GM18868 (cell line): Measurements from ENCODE around the gene USP9Y.

Experiments used
- ATAC-seq: cut with Tn5 transposase; IDR thresholded peaks from one replicate; pipeline ENCODE4 v1.9.1; 2021; ENCODE audit warnings: mild to moderate bottlenecking, moderate library complexity; ENCODE audit not compliant: unreplicated experiment

USP9Y gene

GRCh38 chrY:12756021-12756420, 55.0 kb downstream of the USP9Y start:
- no peak for ATAC-seq

- ATAC-seq = no peak
Measured at GRCh38 chrY:12765976-12766375, 64.9 kb downstream of the USP9Y start.

- no peak for ATAC-seq
Measured at GRCh38 chrY:12784521-12784920, 83.5 kb downstream of the USP9Y start.

- ATAC-seq = peak; percentile 52
Measured at GRCh38 chrY:12793999-12794398, 93.0 kb downstream of the USP9Y start.

- no peak for ATAC-seq
Measured at GRCh38 chrY:12808046-12808445, 107.0 kb downstream of the USP9Y start.

- peak; percentile 45 for ATAC-seq
Measured at GRCh38 chrY:12809034-12809433, 108.0 kb downstream of the USP9Y start.

- no peak for ATAC-seq
Measured at GRCh38 chrY:12823408-12823807, 122.4 kb downstream of the USP9Y start.

GRCh38 chrY:12826791-12827190, 125.8 kb downstream of the USP9Y start:
- ATAC-seq = no peak

GRCh38 chrY:12833284-12833683, 132.3 kb downstream of the USP9Y start:
- no peak for ATAC-seq

GRCh38 chrY:12837550-12837949, 136.5 kb downstream of the USP9Y start:
- ATAC-seq = no peak

- no peak for ATAC-seq
Measured at GRCh38 chrY:12841368-12841767, 140.3 kb downstream of the USP9Y start.

GRCh38 chrY:12846793-12847192, 145.8 kb downstream of the USP9Y start:
- no peak for ATAC-seq

GRCh38 chrY:12855791-12856275, 154.8 kb downstream of the USP9Y start:
- no peak for ATAC-seq

GRCh38 chrY:12867960-12868359, 166.9 kb downstream of the USP9Y start:
- ATAC-seq = no peak

GRCh38 chrY:12896973-12897372, 195.9 kb downstream of the USP9Y start:
- no peak for ATAC-seq

GRCh38 chrY:12898604-12899003, 197.6 kb downstream of the USP9Y start:
- ATAC-seq = peak; percentile 58

GRCh38 chrY:12904618-12905516, 203.8 kb downstream of the USP9Y start, which contains the start of gene DDX3Y:
Gene DDX3Y, plus strand, starts transcription at chrY:12904868. Its CDS starts 69 bp downstream, at chrY:12904937.
- peak; percentile 87 for ATAC-seq

- ATAC-seq = peak; percentile 48
Measured at GRCh38 chrY:12905517-12905872, 204.5 kb downstream of the USP9Y start.

GRCh38 chrY:12905895-12906294, 204.9 kb downstream of the USP9Y start:
- ATAC-seq = no peak
